ENCODE measurements around the gene TFF3. TPM values are rescaled to one million over a fixed set of nuclear protein-coding genes. Genes with fewer than 3 reads are reported as not detected.

Gene TFF3
- total RNA-seq, 1 donor from 2014 or later, result not detected

GRCh38 chr21:42303443-42303842 lies 11.8 kb downstream of the TFF3 start:
- intact Hi-C loops (cut with micrococcal nuclease), result loop anchor here (10.0 kb wide), 1 partner anchor 211 kb away; the partner anchor contains the start of gene SLC37A1

GRCh38 chr21:42302794-42303193 lies 12.4 kb downstream of the TFF3 start:
- no peak overlapping the region for H3K27ac Mint-ChIP-seq
- no peaks in the 10 kb centered on the region for H3K9me3 Mint-ChIP-seq
- no peak for DNase-seq (ENCODE audit: low spot score)
- peaks cover 10% of the 10 kb centered on the region for H3K27me3 Mint-ChIP-seq (ENCODE audit: insufficient read depth)
- no peak overlapping the region for H3K4me3 Mint-ChIP-seq
- intact Hi-C loops (cut with micrococcal nuclease), result loop anchor here (10.0 kb wide), 1 partner anchor 212 kb away; the partner anchor contains the start of gene SLC37A1
- no peaks in the 10 kb centered on the region for H3K36me3 Mint-ChIP-seq (ENCODE audit: low read depth)
- peaks cover 15% of the 10 kb centered on the region for H3K4me1 Mint-ChIP-seq (ENCODE audit: low read depth)

More at GRCh38 chr21:42303443-42303842, 11.8 kb downstream of the TFF3 start:
- Mint-ChIP-seq H3K36me3 (ENCODE audit: low read depth) (no peaks in the 10 kb centered on the region), H3K9me3 (no peaks in the 10 kb centered on the region), H3K4me3 (no peak overlapping the region), H3K27ac (no peak overlapping the region), H3K4me1 (ENCODE audit: low read depth) (peaks cover 15% of the 10 kb centered on the region), H3K27me3 (ENCODE audit: insufficient read depth) (peaks cover 12% of the 10 kb centered on the region)
- DNase-seq (ENCODE audit: low spot score), result no peak

GRCh38 chr21:42302076-42302650 lies 13.0 kb downstream of the TFF3 start:
- Mint-ChIP-seq H3K36me3 (ENCODE audit: low read depth) (peaks cover under 1% of the 10 kb centered on the region), H3K27ac (no peak overlapping the region), H3K4me3 (no peak overlapping the region), H3K4me1 (ENCODE audit: low read depth) (peaks cover 15% of the 10 kb centered on the region), H3K9me3 (no peaks in the 10 kb centered on the region), H3K27me3 (ENCODE audit: insufficient read depth) (peaks cover 7% of the 10 kb centered on the region)
- intact Hi-C loops (cut with micrococcal nuclease), result loop anchor here (10.0 kb wide), 1 partner anchor 213 kb away; the partner anchor contains the start of gene SLC37A1
- no peak for DNase-seq (ENCODE audit: low spot score)

- intact Hi-C loops (cut with micrococcal nuclease), result loop anchor here (10.0 kb wide), 1 partner anchor 213 kb away; the partner anchor contains the start of gene SLC37A1
- Mint-ChIP-seq H3K9me3 (no peaks in the 10 kb centered on the region), H3K4me3 (no peak overlapping the region), H3K4me1 (ENCODE audit: low read depth) (peaks cover 15% of the 10 kb centered on the region), H3K36me3 (ENCODE audit: low read depth) (peaks cover 2% of the 10 kb centered on the region), H3K27ac (no peak overlapping the region), H3K27me3 (ENCODE audit: insufficient read depth) (peaks cover 3% of the 10 kb centered on the region)
- DNase-seq (ENCODE audit: low spot score), result no peak
Observed at GRCh38 chr21:42301371-42302075, 13.7 kb downstream of the TFF3 start.

GRCh38 chr21:42300956-42301355 lies 14.3 kb downstream of the TFF3 start:
- H3K27me3 Mint-ChIP-seq (ENCODE audit: insufficient read depth), result peaks cover 3% of the 10 kb centered on the region
- peaks cover 15% of the 10 kb centered on the region for H3K4me1 Mint-ChIP-seq (ENCODE audit: low read depth)
- intact Hi-C loops (cut with micrococcal nuclease), result loop anchor here (10.0 kb wide), 1 partner anchor 214 kb away; the partner anchor contains the start of gene SLC37A1
- DNase-seq (ENCODE audit: low spot score), result no peak
- no peaks in the 10 kb centered on the region for H3K9me3 Mint-ChIP-seq
- H3K27ac Mint-ChIP-seq, result no peak overlapping the region
- peaks cover 4% of the 10 kb centered on the region for H3K36me3 Mint-ChIP-seq (ENCODE audit: low read depth)
- H3K4me3 Mint-ChIP-seq, result no peak overlapping the region

- Mint-ChIP-seq H3K4me1 (ENCODE audit: low read depth) (peaks cover 15% of the 10 kb centered on the region), H3K27me3 (ENCODE audit: insufficient read depth) (no peaks in the 10 kb centered on the region), H3K36me3 (ENCODE audit: low read depth) (peaks cover 7% of the 10 kb centered on the region), H3K4me3 (no peak overlapping the region), H3K27ac (no peak overlapping the region), H3K9me3 (no peaks in the 10 kb centered on the region)
- intact Hi-C loops (cut with micrococcal nuclease), result loop anchor here (10.0 kb wide), 1 partner anchor 215 kb away; the partner anchor contains the start of gene SLC37A1
- DNase-seq (ENCODE audit: low spot score), result no peak
Observed at GRCh38 chr21:42300045-42300583, 15.1 kb downstream of the TFF3 start.

- H3K9me3 Mint-ChIP-seq, result no peaks in the 10 kb centered on the region
- DNase-seq (ENCODE audit: low spot score), result peak; percentile 46
- H3K4me1 Mint-ChIP-seq (ENCODE audit: low read depth), result peaks cover 15% of the 10 kb centered on the region
- H3K4me3 Mint-ChIP-seq, result no peak overlapping the region
- intact Hi-C loops (cut with micrococcal nuclease), result loop anchor here (10.0 kb wide), 1 partner anchor 215 kb away; the partner anchor contains the start of gene SLC37A1
- no peaks in the 10 kb centered on the region for H3K27me3 Mint-ChIP-seq (ENCODE audit: insufficient read depth)
- H3K27ac Mint-ChIP-seq, result no peak overlapping the region
- peaks cover 9% of the 10 kb centered on the region for H3K36me3 Mint-ChIP-seq (ENCODE audit: low read depth)
Observed at GRCh38 chr21:42299324-42300044, 15.7 kb downstream of the TFF3 start.

- intact Hi-C loops (cut with micrococcal nuclease), result no loop called here
- no peaks in the 10 kb centered on the region for H3K9me3 Mint-ChIP-seq
- H3K36me3 Mint-ChIP-seq (ENCODE audit: low read depth), result peaks cover 11% of the 10 kb centered on the region
- H3K4me3 Mint-ChIP-seq, result no peak overlapping the region
- H3K4me1 Mint-ChIP-seq (ENCODE audit: low read depth), result peaks cover 15% of the 10 kb centered on the region
- H3K27me3 Mint-ChIP-seq (ENCODE audit: insufficient read depth), result no peaks in the 10 kb centered on the region
- H3K27ac Mint-ChIP-seq, result no peak overlapping the region
- no peak for DNase-seq (ENCODE audit: low spot score)
Observed at GRCh38 chr21:42298657-42299056, 16.6 kb downstream of the TFF3 start.

- no peak for DNase-seq (ENCODE audit: low spot score)
- no peak overlapping the region for H3K4me3 Mint-ChIP-seq
- no peaks in the 10 kb centered on the region for H3K9me3 Mint-ChIP-seq
- H3K36me3 Mint-ChIP-seq (ENCODE audit: low read depth), result peaks cover 11% of the 10 kb centered on the region
- H3K4me1 Mint-ChIP-seq (ENCODE audit: low read depth), result peaks cover 15% of the 10 kb centered on the region
- no peaks in the 10 kb centered on the region for H3K27me3 Mint-ChIP-seq (ENCODE audit: insufficient read depth)
- intact Hi-C loops (cut with micrococcal nuclease), result no loop called here
- no peak overlapping the region for H3K27ac Mint-ChIP-seq
Observed at GRCh38 chr21:42298237-42298636, 17.0 kb downstream of the TFF3 start.

GRCh38 chr21:42297377-42297776 lies 17.8 kb downstream of the TFF3 start:
- Mint-ChIP-seq H3K9me3 (no peaks in the 10 kb centered on the region), H3K27ac (no peak overlapping the region), H3K4me1 (ENCODE audit: low read depth) (peaks cover 15% of the 10 kb centered on the region), H3K36me3 (ENCODE audit: low read depth) (peaks cover 11% of the 10 kb centered on the region), H3K27me3 (ENCODE audit: insufficient read depth) (no peaks in the 10 kb centered on the region), H3K4me3 (no peak overlapping the region)
- DNase-seq (ENCODE audit: low spot score), result no peak
- intact Hi-C loops (cut with micrococcal nuclease), result no loop called here

- no peak overlapping the region for H3K27ac Mint-ChIP-seq
- DNase-seq (ENCODE audit: low spot score), result no peak
- intact Hi-C loops (cut with micrococcal nuclease), result no loop called here
- no peak overlapping the region for H3K4me3 Mint-ChIP-seq
- H3K36me3 Mint-ChIP-seq (ENCODE audit: low read depth), result peaks cover 11% of the 10 kb centered on the region
- peaks cover 15% of the 10 kb centered on the region for H3K4me1 Mint-ChIP-seq (ENCODE audit: low read depth)
- no peaks in the 10 kb centered on the region for H3K9me3 Mint-ChIP-seq
- H3K27me3 Mint-ChIP-seq (ENCODE audit: insufficient read depth), result no peaks in the 10 kb centered on the region
Observed at GRCh38 chr21:42296501-42296900, 18.7 kb downstream of the TFF3 start.

GRCh38 chr21:42295845-42296244 lies 19.4 kb downstream of the TFF3 start:
- Mint-ChIP-seq H3K4me1 (ENCODE audit: low read depth) (peaks cover 15% of the 10 kb centered on the region), H3K36me3 (ENCODE audit: low read depth) (peaks cover 13% of the 10 kb centered on the region), H3K4me3 (no peak overlapping the region), H3K9me3 (no peaks in the 10 kb centered on the region), H3K27me3 (ENCODE audit: insufficient read depth) (no peaks in the 10 kb centered on the region), H3K27ac (no peak overlapping the region)
- DNase-seq (ENCODE audit: low spot score), result no peak
- intact Hi-C loops (cut with micrococcal nuclease), result no loop called here

Data from activated T-helper 1 cell treated with anti-CD3 and anti-CD28 coated beads, Interleukin-12 subunit alpha, Interleukin-12 subunit beta, Interleukin-2, Interleukin-4 antibody, amounts not matched to agents 30 ng/mL and 10 ng/mL and 1 ng/mL, durations not matched to agents 14 hours and 24 hours and 36 hours (primary cell).